ENCODE data around the gene AGAP5.
A peak's percentile ranks its signal among the peaks of the same experiment; 100 is the strongest.

Gene AGAP5

DNA sequence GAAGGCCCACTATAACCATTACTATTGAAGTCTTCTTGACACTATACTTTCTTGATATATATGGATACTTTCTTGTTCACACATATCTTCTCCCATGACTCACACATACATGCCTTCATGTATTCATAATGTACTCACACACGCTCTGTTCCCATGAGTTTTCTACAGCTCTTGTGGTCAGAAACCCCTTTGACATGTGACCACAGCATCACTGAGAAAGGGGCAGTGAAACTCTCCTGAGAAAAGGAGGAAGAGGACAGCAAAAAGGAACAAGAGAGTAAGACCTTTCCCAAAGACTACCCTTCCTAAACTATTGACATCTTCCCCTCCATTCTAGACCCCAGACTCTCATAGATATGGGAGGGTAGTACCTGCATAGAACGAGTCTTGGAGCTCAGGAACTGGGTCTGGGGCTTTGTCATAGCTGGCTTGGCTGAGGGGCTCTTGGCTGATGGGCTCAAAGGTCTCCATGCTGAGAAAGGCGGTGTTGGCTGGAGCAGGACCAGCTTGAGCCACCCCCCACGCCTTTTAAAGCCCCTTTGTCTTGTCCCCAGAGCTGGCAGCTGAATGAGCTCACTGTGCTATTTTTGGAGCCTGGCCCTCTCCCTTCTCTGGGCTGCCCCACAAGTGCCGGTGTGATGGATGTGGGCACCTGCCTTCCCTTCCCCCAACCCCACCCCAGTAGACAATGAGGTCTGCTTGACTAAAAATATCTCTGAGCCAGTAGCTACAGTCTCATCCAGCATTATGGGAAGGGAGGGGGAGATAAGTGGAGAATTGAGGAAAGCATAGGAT is 47.2 kb downstream of the AGAP5 start:
- DNase-seq: no peak

DNA sequence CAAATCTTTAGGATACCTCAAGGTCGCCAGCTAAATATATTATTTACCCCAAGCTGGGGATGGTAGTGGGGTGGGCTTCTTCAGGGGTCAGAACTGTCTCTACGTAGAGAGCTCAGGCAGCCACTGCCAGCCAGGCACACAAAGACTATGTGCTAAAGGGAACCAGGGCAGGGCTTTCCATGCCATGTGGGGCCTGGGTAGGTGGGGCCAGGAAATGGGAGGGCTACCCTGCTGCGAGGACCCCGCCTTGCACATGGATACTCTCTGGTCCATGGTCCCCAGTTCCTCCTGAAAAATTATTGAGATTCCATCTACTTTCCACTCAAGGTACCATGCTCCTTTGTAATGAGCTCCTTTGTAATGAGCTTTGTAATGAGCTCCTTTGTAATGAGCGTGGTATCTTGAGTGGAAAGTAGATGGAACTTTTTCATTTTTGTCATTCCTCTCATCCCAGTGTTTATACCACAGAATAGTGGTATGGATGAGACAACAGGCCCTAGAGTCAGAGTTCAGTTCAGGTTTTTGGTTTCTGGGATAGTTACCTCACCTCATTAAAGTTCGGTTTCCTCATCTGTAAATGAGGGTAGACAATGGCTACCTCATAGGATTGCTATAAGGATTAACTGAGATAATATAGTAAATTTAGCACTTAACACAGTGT is 47.9 kb downstream of the AGAP5 start:
- no peak for DNase-seq

DNA sequence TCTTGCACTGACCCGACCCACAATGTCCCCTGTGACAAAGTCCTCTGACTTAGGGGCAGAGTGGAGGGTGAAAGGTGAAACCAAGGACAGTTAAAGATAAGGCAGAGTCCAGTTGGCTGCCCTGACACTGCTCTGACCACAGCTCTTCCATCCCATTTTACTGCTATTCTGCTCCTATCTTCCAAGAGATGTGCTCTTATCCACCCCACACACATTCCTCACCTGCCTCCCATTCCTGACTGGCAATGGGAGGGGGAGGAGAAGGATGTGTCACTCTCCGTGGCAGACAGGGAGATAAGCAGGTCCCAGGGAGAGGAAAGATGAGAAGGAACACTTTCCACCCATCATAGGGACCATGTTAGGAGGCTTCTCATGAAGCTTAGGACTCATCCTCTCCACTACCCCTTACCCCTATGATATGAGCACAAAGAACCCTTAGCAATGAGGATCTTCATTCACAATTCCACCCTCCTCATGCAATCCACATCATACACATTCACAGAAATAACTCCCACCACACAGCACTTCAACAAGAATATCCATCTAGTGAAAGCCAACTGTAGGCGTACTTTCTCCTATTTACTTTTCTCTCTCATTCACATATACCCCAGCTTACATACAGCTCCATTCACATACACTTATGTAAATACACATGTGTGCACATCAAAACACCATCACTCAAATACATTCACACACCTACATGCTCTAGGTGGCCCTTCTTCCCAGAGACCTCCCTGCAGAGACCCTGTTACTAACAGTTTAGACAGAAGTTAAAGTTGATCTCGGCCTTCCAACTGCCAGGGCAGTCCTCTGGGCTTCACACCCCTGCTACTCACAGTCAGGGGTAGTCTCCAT is 48.7 kb downstream of the AGAP5 start:
- DNase-seq: no peak

- DNase-seq: no peak
Measured at GRCh38 chr10:73647875-73648651, 49.8 kb downstream of the AGAP5 start.

- DNase-seq: peak; percentile 57
Measured at GRCh38 chr10:73647211-73647874, 50.6 kb downstream of the AGAP5 start.

DNA sequence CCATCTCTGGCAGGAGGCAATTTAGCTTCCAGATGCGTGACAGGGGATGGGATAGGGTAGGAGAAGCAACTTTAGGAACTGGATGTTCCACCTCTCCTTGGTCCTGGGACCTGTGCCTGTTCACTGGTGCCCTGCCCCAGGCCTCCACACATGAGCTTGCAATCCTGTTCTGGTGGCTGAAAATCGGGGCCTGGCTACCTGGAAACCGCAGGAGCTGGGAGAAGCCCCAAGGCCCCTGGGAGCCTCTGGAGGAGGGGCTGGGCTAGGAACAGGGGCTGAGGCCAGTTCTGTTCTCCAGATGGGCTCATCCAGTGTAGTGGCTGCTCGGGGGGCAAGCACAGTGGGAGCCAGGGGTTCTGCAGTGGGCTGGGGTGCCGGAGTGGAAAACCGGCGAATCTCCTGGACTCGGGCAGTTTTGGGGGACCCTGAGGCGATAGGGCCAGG is 51.3 kb downstream of the AGAP5 start:
- no peak for DNase-seq

- DNase-seq: no peak
Measured at GRCh38 chr10:73645251-73645650, 52.7 kb downstream of the AGAP5 start.

GRCh38 chr10:73644767-73645166 is 53.1 kb downstream of the AGAP5 start:
- DNase-seq: no peak

DNA sequence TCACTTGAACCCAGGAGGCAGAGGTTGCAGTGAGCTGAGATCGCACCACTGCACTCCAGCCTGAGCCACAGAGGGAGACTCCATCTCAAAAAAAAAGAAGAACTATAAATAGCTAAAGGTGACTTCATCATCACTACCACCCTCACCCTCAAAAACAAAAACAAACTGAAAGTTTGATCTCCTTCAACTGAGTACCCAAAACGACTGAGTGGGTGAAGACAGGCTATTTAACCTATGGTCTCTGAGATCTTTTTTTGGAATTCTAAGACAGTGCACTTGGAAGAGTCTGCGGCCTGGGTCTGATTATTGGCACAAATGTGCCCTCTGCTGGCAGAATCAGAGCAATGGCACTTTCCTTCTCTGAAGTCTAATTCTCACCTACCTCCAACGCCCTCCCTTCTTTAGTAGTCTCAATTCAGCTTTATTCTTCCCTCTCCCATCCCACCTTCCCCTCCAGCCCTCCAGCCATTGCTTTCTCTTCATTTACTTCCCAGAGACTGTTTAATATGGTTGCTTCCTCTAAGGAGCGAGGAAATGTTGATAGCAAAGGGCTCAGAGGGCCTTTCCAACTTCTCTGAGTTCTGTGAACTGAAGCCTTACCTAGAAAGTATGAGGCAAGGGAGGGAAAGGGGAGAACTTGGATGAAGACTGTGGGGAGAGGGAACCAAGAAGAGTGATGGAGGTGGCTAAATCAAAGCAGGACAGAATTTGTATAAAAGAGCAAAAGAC is 53.7 kb downstream of the AGAP5 start:
- peak; percentile 12 for DNase-seq

DNA sequence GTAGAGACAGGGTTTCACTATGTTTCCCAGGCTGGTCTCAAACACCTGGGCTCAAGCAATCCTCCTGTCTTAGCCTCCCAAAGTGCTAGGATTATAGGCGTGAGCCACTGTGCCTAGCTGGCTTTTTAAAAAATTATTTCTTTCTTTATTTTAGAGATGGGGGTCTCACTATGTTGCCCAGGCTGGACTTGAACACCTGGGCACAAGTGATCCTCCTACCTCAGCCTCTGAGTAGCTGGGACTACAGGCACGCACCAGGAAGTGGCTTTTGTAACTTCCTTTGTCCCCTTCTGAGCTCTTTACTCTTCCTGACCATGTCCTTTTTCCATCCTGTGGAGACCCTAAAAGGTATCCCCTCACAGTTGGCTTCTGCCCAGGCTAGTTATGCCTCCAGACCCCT is 54.5 kb downstream of the AGAP5 start:
- no peak for DNase-seq

GRCh38 chr10:73641328-73642060 is 56.4 kb downstream of the AGAP5 start, which contains the start of gene MYOZ1:
Gene MYOZ1 (minus strand): TSS chr10:73641474. CDS start chr10:73640017, 1,457 bp downstream.
- DNase-seq: no peak

DNA sequence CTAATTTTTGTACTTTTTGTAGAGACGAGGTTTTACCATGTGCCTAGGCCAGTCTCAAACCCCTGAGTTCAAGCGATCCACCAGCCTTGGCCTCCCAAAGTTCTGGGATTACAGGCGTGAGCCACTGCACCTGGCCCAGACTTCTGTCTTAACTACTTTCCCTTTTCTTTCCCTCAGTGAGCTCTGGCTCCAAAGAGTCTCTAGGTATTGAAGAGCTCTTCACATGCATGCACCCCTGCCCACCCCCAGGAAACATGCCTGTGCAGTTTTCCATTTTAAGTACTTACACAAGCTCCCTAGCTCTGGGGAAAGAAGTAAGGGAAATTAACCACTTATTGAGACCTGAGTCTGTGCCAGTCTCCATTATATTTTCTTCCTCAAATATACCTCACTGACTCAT is 58.6 kb downstream of the AGAP5 start:
- DNase-seq: no peak

- no peak for DNase-seq
Measured at GRCh38 chr10:73635781-73636180, 62.1 kb downstream of the AGAP5 start.

GRCh38 chr10:73634421-73634820 is 63.5 kb downstream of the AGAP5 start:
- no peak for DNase-seq

DNA sequence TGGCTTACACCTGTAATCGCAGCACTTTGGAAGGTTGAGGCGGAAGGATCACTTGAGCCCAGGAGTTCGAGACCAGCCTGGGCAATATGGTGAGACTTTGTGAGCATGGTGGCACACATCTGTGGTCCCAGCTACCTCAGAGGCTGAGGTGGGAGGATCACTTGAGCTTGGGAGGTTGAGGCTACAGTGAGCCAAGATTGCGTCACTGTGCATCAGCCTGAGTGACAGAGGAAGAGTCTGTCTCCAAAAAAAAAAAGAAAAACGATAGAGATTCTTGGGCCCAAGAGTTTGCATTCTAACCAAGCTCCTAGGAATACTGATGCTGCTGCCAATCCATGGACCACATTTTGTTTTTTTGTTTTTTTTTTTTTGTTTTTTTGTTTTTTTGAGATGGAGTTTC is 68.7 kb downstream of the AGAP5 start:
- DNase-seq: no peak

DNA sequence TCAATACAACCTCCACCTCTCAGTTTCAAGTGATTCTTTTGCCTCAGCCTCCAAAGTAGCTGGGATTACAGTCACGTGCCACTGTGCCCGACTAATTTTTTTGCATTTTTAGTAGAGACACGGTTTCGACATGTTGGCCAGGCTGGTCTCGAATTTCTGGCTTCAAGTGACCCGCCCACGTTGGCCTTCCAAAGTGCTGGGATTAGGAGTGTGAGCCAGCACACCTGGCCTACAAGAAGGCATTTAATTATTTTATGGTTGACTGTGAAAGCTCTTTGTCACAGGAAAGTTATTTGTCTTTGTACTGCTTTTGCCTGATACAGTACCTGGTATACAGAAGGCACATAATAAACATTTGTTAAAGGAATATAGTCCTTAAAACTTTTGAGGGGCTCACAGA is 69.5 kb downstream of the AGAP5 start:
- DNase-seq: no peak

DNA sequence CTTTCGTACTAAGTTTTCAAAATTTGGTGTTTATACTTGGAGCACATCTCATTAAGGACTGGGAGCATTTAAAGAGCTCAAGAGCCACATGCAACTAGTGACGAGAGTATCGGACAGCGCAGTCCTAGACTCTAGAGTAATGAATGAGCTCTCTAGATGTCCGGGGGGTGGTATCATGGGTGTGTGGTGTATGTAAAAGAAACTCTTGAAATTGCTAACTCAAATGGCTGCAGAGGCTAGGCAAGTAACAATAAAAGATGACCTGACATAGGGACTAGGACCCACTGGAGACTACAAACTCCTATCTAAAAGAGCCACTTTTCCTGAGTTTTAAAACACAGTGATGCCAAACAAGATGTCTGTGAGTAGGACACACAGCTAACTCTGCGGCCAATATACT is 70.6 kb downstream of the AGAP5 start:
- DNase-seq: no peak

GRCh38 chr10:73625884-73626752 is 71.8 kb downstream of the AGAP5 start:
- DNase-seq: peak; percentile 92
